Measurements from ENCODE around the gene SLC26A2. TPM values are rescaled to one million over a fixed set of nuclear protein-coding genes. Genes with fewer than 3 reads are reported as not detected.

SLC26A2 gene
- total and polyA plus RNA-seq, 2 experiments from 2014 or later, result 45.7 to 160 TPM

DNA sequence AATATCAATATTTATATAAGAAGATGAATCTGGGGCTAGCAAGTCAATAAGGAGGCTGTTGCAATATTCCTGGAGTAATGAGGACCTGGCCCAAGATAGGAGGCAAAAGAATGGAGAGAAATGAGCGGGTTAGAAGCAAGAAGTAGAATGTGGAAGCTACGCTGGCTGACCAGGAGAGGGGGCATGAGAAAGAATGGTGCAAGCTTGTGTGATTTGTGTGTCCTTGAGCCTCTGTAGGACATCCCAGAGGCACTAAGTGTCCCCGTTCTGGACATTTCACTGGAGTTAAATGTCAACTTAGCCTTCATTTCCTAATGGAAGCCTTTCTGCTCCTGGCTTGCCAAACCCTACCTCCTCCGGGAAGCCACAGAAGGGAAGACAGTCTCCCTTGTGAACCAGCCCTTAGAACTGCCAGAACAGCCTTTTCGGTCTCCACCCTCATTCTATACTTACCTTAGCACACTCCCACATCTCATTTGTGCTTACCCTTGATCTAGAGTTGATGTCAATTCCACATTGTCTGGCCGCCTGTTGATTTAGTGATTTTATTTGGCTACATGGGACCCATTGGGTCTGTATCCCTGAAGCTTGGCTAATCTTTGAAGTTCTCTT lies 9.3 kb upstream of the SLC26A2 start:
- no peak overlapping the region for H3K4me3 ChIP-seq
- TF ChIP-seq, protein P1, sequence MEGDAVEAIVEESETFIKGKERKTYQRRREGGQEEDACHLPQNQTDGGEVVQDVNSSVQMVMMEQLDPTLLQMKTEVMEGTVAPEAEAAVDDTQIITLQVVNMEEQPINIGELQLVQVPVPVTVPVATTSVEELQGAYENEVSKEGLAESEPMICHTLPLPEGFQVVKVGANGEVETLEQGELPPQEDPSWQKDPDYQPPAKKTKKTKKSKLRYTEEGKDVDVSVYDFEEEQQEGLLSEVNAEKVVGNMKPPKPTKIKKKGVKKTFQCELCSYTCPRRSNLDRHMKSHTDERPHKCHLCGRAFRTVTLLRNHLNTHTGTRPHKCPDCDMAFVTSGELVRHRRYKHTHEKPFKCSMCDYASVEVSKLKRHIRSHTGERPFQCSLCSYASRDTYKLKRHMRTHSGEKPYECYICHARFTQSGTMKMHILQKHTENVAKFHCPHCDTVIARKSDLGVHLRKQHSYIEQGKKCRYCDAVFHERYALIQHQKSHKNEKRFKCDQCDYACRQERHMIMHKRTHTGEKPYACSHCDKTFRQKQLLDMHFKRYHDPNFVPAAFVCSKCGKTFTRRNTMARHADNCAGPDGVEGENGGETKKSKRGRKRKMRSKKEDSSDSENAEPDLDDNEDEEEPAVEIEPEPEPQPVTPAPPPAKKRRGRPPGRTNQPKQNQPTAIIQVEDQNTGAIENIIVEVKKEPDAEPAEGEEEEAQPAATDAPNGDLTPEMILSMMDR (IDR thresholded peaks at IDR 0.05; ENCODE audit: poor library complexity), result no peak
- TF ChIP-seq EZH2phosphoT487 (IDR thresholded peaks at IDR 0.05; ENCODE audit: low read depth, severe bottlenecking, unreplicated experiment) (no peak), EZH2 (IDR thresholded peaks at IDR 0.05; ENCODE audit: borderline replicate concordance) (no peak)
- H3K4me2 ChIP-seq, result no peak overlapping the region
- no peaks in the 10 kb centered on the region for H3K9me3 ChIP-seq (ENCODE audit: low read depth)
- WGBS (ENCODE audit: low lambda C conversion rate, missing lambda C conversion rate), result 84% methylated on average over 6 of the region's 6 CpGs
- no peaks in the 10 kb centered on the region for H3K27me3 ChIP-seq
- no peaks in the 10 kb centered on the region for H3K9me2 ChIP-seq (replicated peaks; ENCODE audit: insufficient read depth)
- H2AFZ ChIP-seq, result no peak overlapping the region
- no peaks in the 10 kb centered on the region for H3K4me1 ChIP-seq (ENCODE audit: insufficient read depth)
- DNase-seq (ENCODE audit: low spot score), result no peak
- H4K20me1 ChIP-seq (ENCODE audit: insufficient read depth, poor library complexity, severe bottlenecking), result no peaks in the 10 kb centered on the region
- H3K79me2 ChIP-seq, result no peaks in the 10 kb centered on the region
- H3K36me3 ChIP-seq (replicated peaks; ENCODE audit: insufficient read depth, low read depth), result no peaks in the 10 kb centered on the region
- no peak overlapping the region for H3K27ac ChIP-seq

- H3K4me1 ChIP-seq (ENCODE audit: insufficient read depth), result no peaks in the 10 kb centered on the region
- no peaks in the 10 kb centered on the region for H3K9me2 ChIP-seq (replicated peaks; ENCODE audit: insufficient read depth)
- 62% methylated on average over 9 of the region's 9 CpGs for WGBS (ENCODE audit: low lambda C conversion rate, missing lambda C conversion rate)
- no peaks in the 10 kb centered on the region for H3K79me2 ChIP-seq
- H3K27ac ChIP-seq, result peak overlapping the region; percentile 13
- no peak for DNase-seq (ENCODE audit: low spot score)
- no peaks in the 10 kb centered on the region for H3K27me3 ChIP-seq
- no peaks in the 10 kb centered on the region for H3K36me3 ChIP-seq (replicated peaks; ENCODE audit: insufficient read depth, low read depth)
- H4K20me1 ChIP-seq (ENCODE audit: insufficient read depth, poor library complexity, severe bottlenecking), result no peaks in the 10 kb centered on the region
- H3K9me3 ChIP-seq (ENCODE audit: low read depth), result no peaks in the 10 kb centered on the region
- no peak overlapping the region for H2AFZ ChIP-seq
- H3K4me2 ChIP-seq, result no peak overlapping the region
- H3K4me3 ChIP-seq, result no peak overlapping the region
- TF ChIP-seq EZH2 (IDR thresholded peaks at IDR 0.05; ENCODE audit: borderline replicate concordance), result no peak
- TF ChIP-seq, protein P1 (IDR thresholded peaks at IDR 0.05; ENCODE audit: poor library complexity), result no peak
- no peak for TF ChIP-seq EZH2phosphoT487 (IDR thresholded peaks at IDR 0.05; ENCODE audit: low read depth, severe bottlenecking, unreplicated experiment)
These were observed 7.0 kb upstream of the SLC26A2 start for GRCh38 chr5:149953436-149954121.

- TF ChIP-seq, protein P1 (IDR thresholded peaks at IDR 0.05; ENCODE audit: poor library complexity), result no peak
- peak overlapping the region; percentile 5 for H2AFZ ChIP-seq
- no peaks in the 10 kb centered on the region for H3K9me2 ChIP-seq (replicated peaks; ENCODE audit: insufficient read depth)
- no peak for DNase-seq (ENCODE audit: low spot score)
- H3K9me3 ChIP-seq (ENCODE audit: low read depth), result no peaks in the 10 kb centered on the region
- no peaks in the 10 kb centered on the region for H4K20me1 ChIP-seq (ENCODE audit: insufficient read depth, poor library complexity, severe bottlenecking)
- H3K4me3 ChIP-seq, result no peak overlapping the region
- no peak overlapping the region for H3K4me2 ChIP-seq
- 86% methylated on average over 6 of the region's 6 CpGs for WGBS (ENCODE audit: low lambda C conversion rate, missing lambda C conversion rate)
- H3K79me2 ChIP-seq, result no peaks in the 10 kb centered on the region
- no peaks in the 10 kb centered on the region for H3K36me3 ChIP-seq (replicated peaks; ENCODE audit: insufficient read depth, low read depth)
- H3K27me3 ChIP-seq, result no peaks in the 10 kb centered on the region
- no peak overlapping the region for H3K27ac ChIP-seq
- peaks cover 7% of the 10 kb centered on the region for H3K4me1 ChIP-seq (ENCODE audit: insufficient read depth)
These were observed 5.8 kb upstream of the SLC26A2 start for GRCh38 chr5:149954798-149955197.
